GM12878 (cell line): ENCODE measurements around the gene ZSCAN22. TPM values are rescaled to one million over a fixed set of nuclear protein-coding genes. Genes with fewer than 3 reads are reported as not detected.

ENCODE experiments used
- ATF7 ChIP-seq: fragments of 450-650 bp; IDR thresholded peaks from 2 replicates; pipeline ENCODE4 v1.6.1; 2016; ENCODE audit warnings: low read depth, mild to moderate bottlenecking
- BACH1 ChIP-seq: fragments of 450-650 bp; IDR thresholded peaks from 2 replicates; pipeline ENCODE4 v1.6.1; 2017; ENCODE audit warnings: mild to moderate bottlenecking, borderline replicate concordance
- CHD1 ChIP-seq: IDR thresholded peaks from 2 replicates; pipeline ENCODE4 v1.6.1; 2012; ENCODE audit warnings: low read depth, low read length, improper control_type of control experiment
- ETV6 ChIP-seq, 2 experiments: fragments of 450-650 bp in 1 of 2; IDR thresholded peaks in 1 of 2; conservative IDR thresholded peaks in 1 of 2; 2 replicates each; pipeline ENCODE4 v1.6.1; 2014; ENCODE audit warnings: antibody characterized with exemption in 1 of 2, borderline replicate concordance in 1 of 2, low read depth in 1 of 2, mild to moderate bottlenecking in 1 of 2, moderate library complexity in 1 of 2
- FOS ChIP-seq: IDR thresholded peaks from 3 replicates; pipeline ENCODE4 v1.6.1; 2011; ENCODE audit warnings: borderline replicate concordance; ENCODE audit not compliant: insufficient read length; ENCODE audit errors: extremely low read depth
- IRF4 ChIP-seq: IDR thresholded peaks from 2 replicates; pipeline ENCODE4 v1.6.1; 2011; ENCODE audit warnings: low read depth, low read length
- KAT2A ChIP-seq: conservative IDR thresholded peaks from 2 replicates; pipeline ENCODE4 v1.6.1; 2011; ENCODE audit warnings: low read depth, low read length; ENCODE audit not compliant: control insufficient read depth
- LARP7 ChIP-seq: fragments of 450-650 bp; IDR thresholded peaks from 2 replicates; pipeline ENCODE4 v1.6.1; 2017; ENCODE audit warnings: mild to moderate bottlenecking
- MEF2B ChIP-seq: fragments of 450-650 bp; IDR thresholded peaks from 2 replicates; pipeline ENCODE4 v1.6.1; 2018; ENCODE audit warnings: mild to moderate bottlenecking, moderate library complexity; ENCODE audit not compliant: partially characterized antibody, poor library complexity, severe bottlenecking
- MXI1 ChIP-seq: fragments of 150-350 bp; IDR thresholded peaks from 2 replicates; pipeline ENCODE4 v1.6.1; 2011; ENCODE audit warnings: low read depth, mild to moderate bottlenecking, inconsistent platforms, low read length, improper control_type of control experiment
- MYB ChIP-seq: fragments of 150-350 bp; IDR thresholded peaks from 2 replicates; pipeline ENCODE4 v1.6.1; 2014; ENCODE audit warnings: mild to moderate bottlenecking, low read depth, low read length, borderline replicate concordance
- NFYA ChIP-seq: IDR thresholded peaks from 2 replicates; pipeline ENCODE4 v1.6.1; 2011; ENCODE audit warnings: low read depth, mild to moderate bottlenecking, low read length, improper control_type of control experiment, borderline replicate concordance
- NFYB ChIP-seq: IDR thresholded peaks from 2 replicates; pipeline ENCODE4 v1.6.1; 2011; ENCODE audit warnings: low read depth, mild to moderate bottlenecking, low read length, improper control_type of control experiment, moderate library complexity; ENCODE audit not compliant: insufficient read depth
- POU2F2 ChIP-seq: IDR thresholded peaks from 3 replicates; pipeline ENCODE4 v1.6.1; 2011; ENCODE audit warnings: low read depth, mild to moderate bottlenecking, low read length, borderline replicate concordance
- RBBP5 ChIP-seq: fragments of 200-600 bp; sonication (generic); conservative IDR thresholded peaks from 2 replicates; pipeline ENCODE4 v1.6.1; 2016
- SIX5 ChIP-seq: IDR thresholded peaks from 2 replicates; pipeline ENCODE4 v1.6.1; 2011; ENCODE audit warnings: mild to moderate bottlenecking, low read depth, low read length, moderate library complexity; ENCODE audit not compliant: severe bottlenecking
- SMAD5 ChIP-seq: IDR thresholded peaks from 2 replicates; pipeline ENCODE4 v1.6.1; 2016; ENCODE audit warnings: antibody characterized with exemption, low read depth
- SMARCA5 ChIP-seq: fragments of 450-650 bp; IDR thresholded peaks from 2 replicates; pipeline ENCODE4 v1.6.1; 2017; ENCODE audit warnings: mild to moderate bottlenecking
- STAT3 ChIP-seq: IDR thresholded peaks from 2 replicates; pipeline ENCODE4 v1.6.1; 2011; ENCODE audit warnings: low read depth, low read length, improper control_type of control experiment
- TARDBP ChIP-seq: IDR thresholded peaks from 2 replicates; pipeline ENCODE4 v1.6.1; 2016; ENCODE audit warnings: borderline replicate concordance
- TBL1XR1 ChIP-seq: IDR thresholded peaks from 2 replicates; pipeline ENCODE4 v1.6.1; 2012; ENCODE audit warnings: low read depth, low read length, improper control_type of control experiment
- YBX1 ChIP-seq: fragments of 450-650 bp; IDR thresholded peaks from 2 replicates; pipeline ENCODE4 v1.6.1; 2016; ENCODE audit warnings: antibody characterized with exemption
- YY1 ChIP-seq: IDR thresholded peaks from 2 replicates; pipeline ENCODE4 v1.6.1; 2011; ENCODE audit warnings: low read depth, mild to moderate bottlenecking, low read length
- ZBTB4 ChIP-seq: fragments of 450-650 bp; formaldehyde crosslinking; IDR thresholded peaks from 2 replicates; pipeline ENCODE4 v1.4.0; 2022; ENCODE audit warnings: mild to moderate bottlenecking, moderate library complexity
- ZNF622 ChIP-seq: fragments of 450-650 bp; IDR thresholded peaks from 2 replicates; pipeline ENCODE4 v1.6.1; 2017; ENCODE audit warnings: mild to moderate bottlenecking, inconsistent platforms
- polyA plus RNA-seq, 11 experiments: library from polyadenylated mRNA; depleted of rRNA in 4 of 11; unstranded in 6 of 11; stranded (reverse) in 5 of 11; fragments of >200 nt; fragmentation: Nextera tagmentation in 4 of 11; fragmentation: Illumina TruSeq in 1 of 11; extraction: Ambion mirVana in 4 of 11; extraction: Trizol in 1 of 11; gene quantifications; 1 replicate in 1 of 11; 2 replicates in 10 of 11; pipeline versions ENCODE4 v1.2.1 to v1.2.3, GENCODE V29; 2011 to 2016; ENCODE audit warnings: inconsistent platforms in 2 of 11, missing spikeins in 2 of 11, low read depth in 1 of 11
- total RNA-seq, 4 experiments: library from RNA; depleted of rRNA in 3 of 4; stranded (reverse); fragments of >200 nt in 3 of 4; fragmentation: Illumina TruSeq in 1 of 4; extraction: Trizol in 1 of 4; gene quantifications; 2 replicates each; pipeline versions ENCODE4 v1.2.1 to v1.2.3, GENCODE V29; 2013 to 2021
- TF ChIP-seq, protein P1 (sequence below): fragments of 450-650 bp; IDR thresholded peaks from 2 replicates; pipeline ENCODE4 v1.6.1; 2016; ENCODE audit warnings: mild to moderate bottlenecking

Gene ZSCAN22
- total and polyA plus RNA-seq, 10 of the 15 experiments (the other 5 are each of a cell fraction or from before 2014, with no cell fraction given): 0.49 to 3.9 (median 2.6) TPM

- no peak for TF ChIP-seq STAT3
- no peak for TF ChIP-seq ZBTB4 (CRISPR knock-in tag)
- TF ChIP-seq YBX1: no peak
- peak; percentile 81 for TF ChIP-seq POU2F2
- peak; percentile 70; the same call in 1 of the 2 replicates for TF ChIP-seq TBL1XR1
- no peak for TF ChIP-seq RBBP5
- peak; percentile 56; the same call in 1 of the 2 replicates for TF ChIP-seq ATF7
- no peak for TF ChIP-seq ZNF622
- TF ChIP-seq IRF4: 0 out of 2 replicates have a peak, but pooled peaks have one; percentile 52
- peak; percentile 92 for TF ChIP-seq NFYB
- no peak for TF ChIP-seq KAT2A
- peak; percentile 90 for TF ChIP-seq SMARCA5
- peak; percentile 56 for TF ChIP-seq MEF2B
- TF ChIP-seq YY1: peak; percentile 90
- no peak; the same call in 1 of the 2 replicates for TF ChIP-seq TARDBP
- peak; percentile 41; the same call in 1 of the 2 replicates for TF ChIP-seq NFYA
- TF ChIP-seq SMAD5: peak; percentile 73
- TF ChIP-seq MYB: no peak
- TF ChIP-seq MXI1: peak; percentile 96
- peak; percentile 100 for TF ChIP-seq LARP7
- TF ChIP-seq, protein P1, sequence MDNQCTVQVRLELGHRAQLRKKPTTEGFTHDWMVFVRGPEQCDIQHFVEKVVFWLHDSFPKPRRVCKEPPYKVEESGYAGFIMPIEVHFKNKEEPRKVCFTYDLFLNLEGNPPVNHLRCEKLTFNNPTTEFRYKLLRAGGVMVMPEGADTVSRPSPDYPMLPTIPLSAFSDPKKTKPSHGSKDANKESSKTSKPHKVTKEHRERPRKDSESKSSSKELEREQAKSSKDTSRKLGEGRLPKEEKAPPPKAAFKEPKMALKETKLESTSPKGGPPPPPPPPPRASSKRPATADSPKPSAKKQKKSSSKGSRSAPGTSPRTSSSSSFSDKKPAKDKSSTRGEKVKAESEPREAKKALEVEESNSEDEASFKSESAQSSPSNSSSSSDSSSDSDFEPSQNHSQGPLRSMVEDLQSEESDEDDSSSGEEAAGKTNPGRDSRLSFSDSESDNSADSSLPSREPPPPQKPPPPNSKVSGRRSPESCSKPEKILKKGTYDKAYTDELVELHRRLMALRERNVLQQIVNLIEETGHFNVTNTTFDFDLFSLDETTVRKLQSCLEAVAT: no peak
- peak; percentile 94 for TF ChIP-seq BACH1
- peak in 1 of 2 experiments; percentile 53; a peak in 2 of 4 replicates for TF ChIP-seq ETV6 (conservative IDR thresholded peaks at IDR 0.05 in 1 of 2, IDR thresholded peaks at IDR 0.05 in 1 of 2; ENCODE audit: borderline replicate concordance in 1 of 2, low read depth in 1 of 2)
- TF ChIP-seq SIX5: peak; percentile 88
- peak; percentile 86; the same call in 1 of the 2 replicates for TF ChIP-seq CHD1
- peak; percentile 59 for TF ChIP-seq FOS
These were observed 54.1 kb downstream of the ZSCAN22 start, which contains the start of gene ZNF837 (continued) for GRCh38 chr19:58380662-58381459.
